Erythroblast (primary cell): ENCODE measurements around the gene PCBD1.

Source experiments
- GATA1 ChIP-seq: IDR thresholded peaks from 2 replicates; pipeline ENCODE4 v1.6.1; 2011; ENCODE audit warnings: low read depth, mild to moderate bottlenecking, control low read depth, low read length, moderate library complexity
- POLR2A ChIP-seq: IDR thresholded peaks from 2 replicates; pipeline ENCODE4 v1.6.1; 2011; ENCODE audit warnings: mild to moderate bottlenecking, low read length

DNA sequence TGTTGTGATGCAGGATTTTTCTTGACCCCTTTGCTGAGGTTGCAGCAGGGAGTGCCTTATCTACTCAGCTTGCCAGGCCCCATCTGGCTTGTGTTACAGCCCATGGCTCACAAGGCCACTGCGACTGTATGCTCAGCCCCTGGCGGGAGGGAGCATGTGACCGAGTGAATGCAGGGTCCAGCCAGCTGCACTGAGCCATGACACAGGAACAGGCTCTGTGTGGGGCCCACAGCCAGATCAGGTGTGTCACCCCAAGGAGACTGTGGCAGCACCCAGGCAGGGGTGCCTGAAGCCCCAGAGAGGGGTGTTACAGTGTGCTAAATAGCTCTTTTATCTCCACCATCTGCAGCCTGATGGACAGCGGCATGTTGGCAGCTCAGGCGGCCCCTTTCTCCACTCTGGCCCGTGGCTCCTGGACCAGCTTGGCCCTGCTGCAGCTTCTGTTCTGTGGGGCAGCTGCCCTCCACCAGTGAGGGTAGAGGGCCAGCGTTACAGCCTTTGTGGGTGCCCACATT lies 2.6 kb upstream of the PCBD1 start:
- TF ChIP-seq POLR2A, result no peak
- no peak for TF ChIP-seq GATA1
